ENCODE results near the gene APBB2.

APBB2 gene

GRCh38 chr4:41015016-41015675 lies 199.2 kb downstream of the APBB2 start:
- no peaks in the 10 kb centered on the region for H3K27me3 ChIP-seq (ENCODE audit: insufficient read depth, low read length)
- H2AFZ ChIP-seq (ENCODE audit: low read length) = no peak overlapping the region
- no peaks in the 10 kb centered on the region for H3F3A ChIP-seq (ENCODE audit: insufficient read depth, low read length)
- no peak overlapping the region for H3K4me3 ChIP-seq (ENCODE audit: low read depth, low read length, poor library complexity, severe bottlenecking)
- no peaks in the 10 kb centered on the region for H3K9me2 ChIP-seq (ENCODE audit: low read depth, low read length)
- H3K4me1 ChIP-seq (ENCODE audit: insufficient read depth, low read length, severe bottlenecking) = no peaks in the 10 kb centered on the region
- H3K9me3 ChIP-seq (ENCODE audit: low read length) = no peaks in the 10 kb centered on the region; the same call in 1 of the 2 replicates
- no peaks in the 10 kb centered on the region for H4K20me1 ChIP-seq (ENCODE audit: insufficient read depth, low read length)
- H3K9ac ChIP-seq (ENCODE audit: low read length) = no peak overlapping the region
- no peak for TF ChIP-seq CTCF (IDR thresholded peaks at IDR 0.05; ENCODE audit: low read length)
- TF ChIP-seq EZH2 (IDR thresholded peaks at IDR 0.05; ENCODE audit: borderline replicate concordance, low read length) = no peak
- no peaks in the 10 kb centered on the region for H3K36me3 ChIP-seq (ENCODE audit: insufficient read depth, low read length)
- H3K4me2 ChIP-seq (ENCODE audit: low read length) = no peak overlapping the region
- H3K27ac ChIP-seq (ENCODE audit: low read depth, low read length, poor library complexity, severe bottlenecking) = no peak overlapping the region
- H3K79me2 ChIP-seq (ENCODE audit: insufficient read depth, low read length) = no peaks in the 10 kb centered on the region

- H3K27me3 ChIP-seq (ENCODE audit: insufficient read depth, low read length) = no peaks in the 10 kb centered on the region
- H3K9me3 ChIP-seq (ENCODE audit: low read length) = no peaks in the 10 kb centered on the region; the same call in 1 of the 2 replicates
- H4K20me1 ChIP-seq (ENCODE audit: insufficient read depth, low read length) = no peaks in the 10 kb centered on the region
- H2AFZ ChIP-seq (ENCODE audit: low read length) = no peak overlapping the region
- H3F3A ChIP-seq (ENCODE audit: insufficient read depth, low read length) = no peaks in the 10 kb centered on the region
- no peaks in the 10 kb centered on the region for H3K4me1 ChIP-seq (ENCODE audit: insufficient read depth, low read length, severe bottlenecking)
- no peak overlapping the region for H3K27ac ChIP-seq (ENCODE audit: low read depth, low read length, poor library complexity, severe bottlenecking)
- TF ChIP-seq EZH2 (IDR thresholded peaks at IDR 0.05; ENCODE audit: borderline replicate concordance, low read length) = no peak
- no peak for TF ChIP-seq CTCF (IDR thresholded peaks at IDR 0.05; ENCODE audit: low read length)
- H3K79me2 ChIP-seq (ENCODE audit: insufficient read depth, low read length) = no peaks in the 10 kb centered on the region
- no peak overlapping the region for H3K4me3 ChIP-seq (ENCODE audit: low read depth, low read length, poor library complexity, severe bottlenecking)
- H3K9me2 ChIP-seq (ENCODE audit: low read depth, low read length) = no peaks in the 10 kb centered on the region
- no peak overlapping the region for H3K4me2 ChIP-seq (ENCODE audit: low read length)
- no peak overlapping the region for H3K9ac ChIP-seq (ENCODE audit: low read length)
- H3K36me3 ChIP-seq (ENCODE audit: insufficient read depth, low read length) = no peaks in the 10 kb centered on the region
These were observed 200.2 kb downstream of the APBB2 start for GRCh38 chr4:41014158-41014557.

- TF ChIP-seq EZH2 (IDR thresholded peaks at IDR 0.05; ENCODE audit: borderline replicate concordance, low read length) (no peak), CTCF (IDR thresholded peaks at IDR 0.05; ENCODE audit: low read length) (no peak)
- H3K36me3 ChIP-seq (ENCODE audit: insufficient read depth, low read length) = no peaks in the 10 kb centered on the region
- H2AFZ ChIP-seq (ENCODE audit: low read length) = no peak overlapping the region
These were observed 200.6 kb downstream of the APBB2 start for GRCh38 chr4:41013746-41014145.

More at GRCh38 chr4:41013746-41014145, 200.6 kb downstream of the APBB2 start:
- Histone ChIP-seq H3K27me3 (ENCODE audit: insufficient read depth, low read length) (no peaks in the 10 kb centered on the region), H3K79me2 (ENCODE audit: insufficient read depth, low read length) (no peaks in the 10 kb centered on the region), H3F3A (ENCODE audit: insufficient read depth, low read length) (no peaks in the 10 kb centered on the region), H3K4me1 (ENCODE audit: insufficient read depth, low read length, severe bottlenecking) (no peaks in the 10 kb centered on the region), H3K27ac (ENCODE audit: low read depth, low read length, poor library complexity, severe bottlenecking) (no peak overlapping the region), H3K4me3 (ENCODE audit: low read depth, low read length, poor library complexity, severe bottlenecking) (no peak overlapping the region), H3K4me2 (ENCODE audit: low read length) (no peak overlapping the region), H3K9me3 (ENCODE audit: low read length) (no peaks in the 10 kb centered on the region), H4K20me1 (ENCODE audit: insufficient read depth, low read length) (no peaks in the 10 kb centered on the region), H3K9me2 (ENCODE audit: low read depth, low read length) (no peaks in the 10 kb centered on the region), H3K9ac (ENCODE audit: low read length) (no peak overlapping the region)

Measured in OCI-LY1 (cell line).